Upper lobe of left lung (tissue), 4 donors: Measurements from ENCODE around the gene CPEB3.

Source experiments
- CTCF ChIP-seq, 6 experiments: fragments of 450-650 bp in 4 of 6; fragments of 200-600 bp in 2 of 6; sonication (generic) in 2 of 6; IDR thresholded peaks; one replicate each; pipeline ENCODE4 v1.5.1; 2016 to 2019; ENCODE audit warnings: antibody characterized with exemption in 6 of 6
- POLR2AphosphoS5 ChIP-seq, 2 donors: sonication (generic); formaldehyde crosslinking; IDR thresholded peaks; one replicate each; pipeline ENCODE4 v1.5.1; 2017; ENCODE audit warnings: antibody characterized with exemption in 2 of 2

GRCh38 chr10:92203919-92204623 is 86.8 kb downstream of the CPEB3 start:
- no peak for TF ChIP-seq POLR2AphosphoS5 (IDR thresholded peaks at IDR 0.05)
- TF ChIP-seq CTCF (IDR thresholded peaks at IDR 0.05): no peak
